Measurements from ENCODE around the gene HNRNPA0.
"Not testable (repeated sequence)": the region's sequence is repeated elsewhere in the genome, so short reads cannot be mapped to it uniquely, and the experiment has no call there.

The HNRNPA0 gene

DNA sequence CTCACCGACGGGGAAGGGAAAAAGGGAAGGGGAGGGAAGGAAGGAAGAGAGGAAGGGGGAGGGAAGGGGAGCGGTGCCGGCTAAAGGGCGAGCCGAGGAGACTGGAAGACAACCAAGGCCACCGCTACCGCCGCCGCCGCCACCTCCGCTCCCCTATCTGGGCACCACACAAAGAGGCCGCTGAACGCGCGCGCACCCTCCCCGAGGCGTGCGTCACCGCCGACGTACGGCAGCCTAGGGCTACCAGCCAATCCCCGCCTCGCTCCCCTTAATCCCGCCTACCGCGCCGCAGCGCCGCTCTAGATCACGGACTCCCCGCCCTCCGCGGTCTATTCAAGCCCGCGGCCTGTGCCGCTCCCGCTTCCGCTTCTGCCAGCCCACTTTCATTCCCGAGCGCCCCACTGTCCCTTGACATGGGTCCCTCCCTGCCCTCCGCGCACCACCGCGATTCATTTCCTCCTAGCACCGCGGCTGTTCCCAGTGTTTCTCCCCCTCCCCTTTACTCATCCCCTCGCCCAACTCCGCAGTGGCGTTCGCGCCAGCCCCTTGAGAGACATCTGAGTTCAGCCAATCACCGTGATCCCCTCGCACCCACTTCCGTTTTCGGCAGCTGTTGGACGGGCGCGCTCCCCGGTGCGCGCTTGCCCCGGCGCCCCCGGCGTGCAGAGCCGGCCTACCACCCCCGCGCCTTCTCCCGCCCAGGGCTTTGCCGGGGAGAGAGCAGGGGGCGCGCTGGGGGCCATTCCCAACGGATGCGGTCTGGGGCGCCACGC, at the start of gene HNRNPA0:
HNRNPA0 (minus strand) TSS at position 176 of the 773 bp plus-strand sequence. CDS start 297 bp downstream, outside the sequence.
- peak; percentile 91 to 92 for DNase-seq

DNA sequence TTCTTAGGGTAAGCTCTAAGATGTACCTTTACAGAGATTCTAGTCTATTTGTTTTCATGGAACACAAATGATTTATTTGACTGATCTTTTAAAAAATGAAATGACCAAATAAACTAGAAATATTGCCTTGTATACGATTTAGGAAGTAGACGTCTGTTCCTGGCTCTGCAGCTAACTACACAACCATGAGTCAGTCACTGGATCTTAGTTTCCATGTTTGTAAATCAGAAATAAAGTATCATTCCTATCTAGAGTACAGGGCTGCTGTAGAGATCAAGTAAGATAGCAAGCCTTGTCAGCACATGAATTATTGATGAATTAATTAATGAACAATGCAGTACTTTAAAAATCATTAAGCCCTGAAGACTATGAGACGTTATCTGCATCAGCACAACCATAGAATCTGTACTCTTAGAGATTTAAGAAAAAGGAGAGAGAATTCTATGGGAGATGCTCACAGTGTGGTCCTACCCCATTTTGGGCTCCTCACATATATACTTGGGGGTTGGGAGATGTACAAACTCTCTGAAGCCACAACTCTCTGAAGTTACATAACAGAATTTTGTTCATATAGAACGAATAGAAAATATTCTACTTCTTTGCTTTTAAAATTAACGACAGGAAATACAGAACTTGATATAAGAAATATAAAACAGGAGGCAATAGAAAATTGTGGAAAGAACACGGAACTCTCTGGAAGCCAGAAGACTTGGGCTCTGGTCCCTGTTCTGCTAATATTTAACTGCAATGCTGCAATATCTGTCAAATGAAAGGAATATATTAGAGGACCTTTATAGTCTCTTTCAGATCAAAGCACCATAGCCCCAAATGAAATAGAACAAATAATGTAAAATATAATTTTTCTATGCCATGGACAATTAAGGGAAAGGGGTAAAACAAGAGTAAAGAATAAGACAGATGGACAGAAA, 48.4 kb upstream of the HNRNPA0 start:
- DNase-seq: no peak

DNA sequence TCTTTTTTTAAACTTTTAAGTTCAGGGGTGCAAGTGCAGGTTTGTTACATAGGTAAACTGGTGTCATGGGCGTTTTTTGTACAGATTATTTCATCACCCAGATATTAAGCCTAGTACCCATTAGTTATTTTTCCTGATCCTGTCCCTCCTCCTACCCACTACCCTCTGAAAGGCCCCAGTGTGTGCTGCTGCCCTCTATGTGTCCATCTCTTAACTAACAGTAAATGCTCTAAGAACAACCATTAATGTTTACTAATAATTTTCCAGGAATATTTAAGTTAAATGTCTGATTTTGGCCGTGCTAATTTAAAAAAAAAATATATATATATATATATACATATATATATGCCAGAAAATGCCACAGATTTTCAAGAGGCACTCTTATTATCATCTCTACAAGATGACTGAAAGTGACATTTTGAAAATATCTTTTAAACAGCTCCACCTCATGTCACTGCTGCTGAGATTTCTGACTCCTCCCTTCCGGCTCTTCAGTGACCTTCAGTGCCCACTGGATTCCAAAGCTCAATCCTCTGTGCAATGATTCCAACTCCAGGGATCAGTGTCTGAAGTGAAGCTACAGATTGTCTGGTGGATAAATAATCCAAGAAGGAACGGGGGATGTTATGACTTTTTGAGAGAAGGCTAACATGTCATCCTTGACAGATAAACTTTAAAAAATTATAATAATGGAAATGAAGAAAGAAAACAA, 46.7 kb upstream of the HNRNPA0 start:
- DNase-seq: no peak

DNA sequence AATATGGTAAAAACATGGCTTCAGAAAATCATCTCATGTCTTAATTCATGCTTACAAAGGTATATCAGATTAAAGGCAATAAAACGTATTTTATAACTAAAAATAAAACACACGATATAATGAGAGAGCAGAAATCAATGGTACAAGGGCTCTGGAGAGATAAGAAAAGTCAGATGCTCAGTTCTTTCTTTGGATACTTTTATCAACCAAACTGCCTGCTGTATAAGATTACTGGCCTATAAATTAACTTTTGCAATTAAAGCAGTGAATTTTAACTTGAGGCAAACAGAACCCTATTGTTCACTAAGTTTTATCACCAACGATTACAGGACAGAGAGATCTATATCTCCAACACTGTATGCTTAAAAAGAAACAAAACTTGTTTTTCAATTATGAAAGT, 42.1 kb upstream of the HNRNPA0 start:
- DNase-seq: no peak

DNA sequence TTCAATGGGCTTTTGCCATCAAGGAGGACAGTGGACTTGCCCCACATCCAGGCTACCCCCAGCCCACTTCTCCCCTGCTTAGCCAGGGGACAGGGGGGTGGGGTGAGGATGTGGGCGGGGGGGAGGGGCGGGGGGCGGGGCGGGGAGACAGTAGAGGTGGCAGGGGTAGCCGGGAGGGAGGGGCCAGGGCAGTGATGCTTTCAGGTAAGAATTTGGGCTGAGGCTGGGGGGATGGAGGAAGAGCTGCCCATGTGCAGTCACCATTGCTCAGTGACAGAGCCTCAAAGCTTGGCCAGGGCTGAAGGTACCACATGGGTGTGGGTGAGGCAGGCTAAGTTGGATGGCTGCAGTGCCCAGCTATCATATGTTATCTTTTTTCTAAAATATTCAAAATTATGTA, 40.7 kb upstream of the HNRNPA0 start:
- DNase-seq: no peak

DNA sequence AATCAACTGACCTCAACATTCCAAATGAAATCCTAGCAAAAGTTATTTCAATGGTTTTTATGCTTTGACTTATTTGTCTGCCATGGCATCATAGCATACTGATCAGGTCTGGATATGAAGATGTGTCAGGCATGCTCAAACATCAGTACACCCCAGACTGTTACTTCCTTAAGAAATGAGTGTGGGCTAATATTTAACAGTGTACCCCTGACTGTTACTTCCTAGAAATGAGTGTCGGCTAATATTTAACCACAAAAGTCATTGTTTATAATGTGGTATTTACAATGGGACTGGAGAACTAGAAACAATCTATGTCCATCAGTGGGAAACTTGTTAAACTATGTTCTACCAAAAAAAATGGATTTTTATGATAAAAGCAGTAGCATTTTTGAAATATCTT, 38.1 kb upstream of the HNRNPA0 start:
- DNase-seq: no peak

DNA sequence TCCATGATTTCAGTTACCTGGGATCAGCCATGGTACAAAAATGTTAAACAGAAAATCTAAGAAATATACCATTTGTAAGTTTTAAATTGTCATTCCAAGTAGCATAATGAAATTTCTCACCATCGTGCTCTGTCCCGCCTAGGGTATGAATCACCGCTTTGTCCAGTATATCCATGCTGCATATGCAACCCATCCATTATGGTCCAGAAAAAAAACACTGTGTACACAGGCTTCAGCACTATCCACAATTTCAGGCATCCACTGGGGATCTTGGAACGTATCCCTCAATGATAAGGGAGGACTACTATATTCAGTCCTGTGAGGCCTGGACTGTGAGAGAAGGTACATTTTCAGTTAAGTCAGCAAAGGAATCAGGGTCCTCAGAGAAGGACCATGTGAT, 37.6 kb upstream of the HNRNPA0 start:
- no peak for DNase-seq

DNA sequence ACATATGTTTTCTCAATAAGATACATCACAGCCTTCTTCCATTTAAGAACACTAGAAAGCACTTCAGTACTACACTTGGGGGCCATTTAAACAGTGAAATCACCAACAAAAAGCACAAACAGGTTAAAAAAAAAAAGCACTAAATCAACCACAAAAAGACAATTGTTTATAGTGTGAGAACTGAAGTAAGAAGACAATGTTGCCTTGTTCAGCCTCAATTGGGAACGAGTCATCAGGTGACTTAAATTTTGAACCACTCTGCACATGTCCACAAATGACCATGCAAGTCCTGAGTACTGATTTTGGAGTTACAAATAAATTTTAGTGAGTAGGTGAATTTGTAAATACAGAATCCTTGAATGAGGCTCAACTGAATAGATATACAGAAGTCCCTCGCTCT, 37.2 kb upstream of the HNRNPA0 start:
- DNase-seq: no peak

DNA sequence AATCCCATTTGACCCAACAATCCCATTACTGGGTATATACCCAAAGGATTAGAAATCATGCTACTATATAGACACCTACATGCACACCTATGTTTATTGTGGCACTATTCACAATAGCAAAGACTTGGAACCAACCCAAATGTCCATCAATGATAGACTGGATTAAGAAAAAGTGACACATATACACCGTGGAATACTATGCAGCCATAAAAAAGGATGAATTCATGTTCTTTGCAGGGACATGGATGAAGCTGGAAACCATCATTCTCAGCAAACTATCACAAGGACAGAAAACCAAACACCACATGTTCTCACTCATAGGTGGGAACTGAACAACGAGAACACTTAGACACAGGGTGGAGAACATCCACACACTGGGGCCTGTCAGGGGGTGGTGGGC, 34.4 kb upstream of the HNRNPA0 start:
- DNase-seq: not testable (repeated sequence)

DNA sequence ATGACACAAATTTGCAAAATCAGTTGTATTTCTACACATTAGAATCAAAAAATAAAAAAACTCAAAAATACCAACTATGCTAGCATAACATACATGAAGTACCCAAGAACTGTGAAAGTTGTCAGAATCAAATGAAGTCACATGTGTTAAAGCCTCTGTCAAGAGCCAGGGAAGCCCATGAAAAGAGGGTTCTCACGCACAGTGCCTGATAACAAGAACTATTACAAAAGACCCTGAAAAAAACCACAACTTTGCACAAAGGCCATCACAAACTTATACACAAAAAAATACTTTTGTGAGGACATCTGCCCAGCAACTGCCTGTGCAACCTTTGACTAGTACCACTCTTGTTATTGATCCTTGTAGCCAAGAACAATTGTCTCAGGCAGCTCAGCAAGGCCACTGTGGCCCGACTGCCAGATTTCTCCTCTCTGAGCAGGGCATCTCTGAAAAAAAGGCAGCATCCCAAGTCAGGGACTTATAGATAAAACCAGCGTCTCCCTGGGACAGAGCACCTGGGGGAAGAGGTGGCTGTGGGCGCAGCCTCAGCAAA, 28.9 kb upstream of the HNRNPA0 start:
- DNase-seq: no peak

DNA sequence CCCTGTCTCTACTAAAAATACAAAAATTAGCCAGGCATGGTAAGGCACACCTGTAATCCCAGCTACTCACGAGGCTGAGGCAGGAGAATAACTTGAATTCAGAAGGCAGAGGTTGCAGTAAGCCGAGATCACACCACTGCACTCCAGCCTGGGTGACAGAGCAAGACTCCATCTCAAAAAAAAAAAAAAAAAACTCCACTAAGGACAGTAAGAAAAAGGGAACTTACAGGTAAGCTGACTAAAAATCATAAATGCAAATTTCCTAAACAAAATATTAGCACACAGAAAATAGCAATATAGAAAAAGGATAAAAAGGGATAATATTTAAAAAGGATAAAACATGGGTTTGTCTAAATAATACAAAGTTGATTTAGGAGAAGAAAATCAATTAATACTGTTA, 27.9 kb upstream of the HNRNPA0 start:
- no peak for DNase-seq

DNA sequence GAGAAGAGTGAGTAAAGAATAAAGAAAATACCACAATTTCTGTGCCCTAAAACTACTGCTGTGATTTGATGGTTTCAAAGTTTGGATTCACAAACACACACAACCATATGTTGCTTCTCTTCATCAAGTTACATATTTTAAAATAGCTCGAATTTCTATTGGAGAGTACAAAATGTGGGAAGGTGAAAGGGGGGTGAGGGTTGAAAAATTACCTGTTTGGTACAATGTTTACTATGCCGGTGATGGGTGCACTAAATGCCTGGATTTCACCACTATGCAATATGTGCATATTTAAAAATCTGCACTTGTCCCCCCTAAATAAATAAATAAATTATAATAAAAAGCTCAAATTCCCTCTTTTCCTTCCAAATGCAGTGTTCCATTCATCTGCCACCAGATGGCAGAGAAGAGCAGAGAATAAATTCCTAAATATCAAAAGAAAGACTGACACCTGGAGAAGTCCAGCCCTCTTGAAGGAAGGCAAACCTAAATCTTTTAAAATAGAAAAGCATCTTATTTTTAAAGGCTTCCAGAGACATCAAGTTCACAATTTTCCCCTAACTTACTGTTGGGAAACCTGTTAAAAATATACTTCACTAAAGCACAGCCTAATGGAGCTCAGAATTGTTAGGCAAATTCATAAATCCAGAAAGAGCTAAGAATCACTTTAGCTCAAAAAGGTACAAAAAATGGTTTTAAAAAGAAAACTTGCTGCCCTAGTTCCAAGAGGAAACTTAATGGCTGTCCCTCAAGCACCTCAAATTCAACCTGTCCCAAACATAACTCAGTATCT, 24.8 kb upstream of the HNRNPA0 start:
- no peak for DNase-seq

DNA sequence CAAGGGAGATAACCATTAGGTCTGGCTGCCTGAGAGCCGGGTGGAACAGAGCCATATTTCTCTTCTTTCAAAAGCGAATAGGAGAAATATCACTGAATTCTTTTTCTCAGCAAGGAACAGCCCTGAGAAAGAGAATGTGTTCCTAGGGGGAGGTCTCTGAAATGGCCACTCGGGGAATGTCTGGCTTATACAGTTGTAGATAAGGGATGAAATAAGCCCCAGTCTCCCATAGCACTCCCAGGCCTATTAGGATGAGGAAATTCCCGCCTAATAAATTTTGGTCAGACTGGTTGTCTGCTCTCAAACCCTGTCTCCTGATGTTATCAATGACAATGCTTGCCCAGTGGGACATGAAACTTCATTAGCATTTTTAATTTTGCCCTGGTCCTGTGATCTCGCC, 13.8 kb upstream of the HNRNPA0 start:
- not testable (repeated sequence) for DNase-seq

DNA sequence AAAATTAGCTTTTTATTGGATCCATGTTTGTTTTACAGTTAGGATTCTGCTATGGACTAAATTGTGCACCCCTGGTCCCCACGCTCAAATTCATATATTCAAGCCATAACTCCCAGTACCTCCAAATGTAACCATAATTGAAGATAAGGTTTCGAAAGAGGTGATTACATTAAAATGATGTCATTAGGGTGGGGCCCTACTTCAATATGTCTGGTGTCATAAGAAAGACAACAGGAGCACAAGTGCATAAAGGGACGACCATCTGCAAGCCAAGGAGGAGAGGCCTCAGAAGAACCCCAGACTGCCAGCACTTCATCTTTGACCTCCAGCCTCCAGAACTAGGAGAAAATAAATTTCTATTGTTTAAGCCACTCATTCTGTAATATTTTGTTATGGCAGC, 7.4 kb upstream of the HNRNPA0 start:
- no peak for DNase-seq

DNA sequence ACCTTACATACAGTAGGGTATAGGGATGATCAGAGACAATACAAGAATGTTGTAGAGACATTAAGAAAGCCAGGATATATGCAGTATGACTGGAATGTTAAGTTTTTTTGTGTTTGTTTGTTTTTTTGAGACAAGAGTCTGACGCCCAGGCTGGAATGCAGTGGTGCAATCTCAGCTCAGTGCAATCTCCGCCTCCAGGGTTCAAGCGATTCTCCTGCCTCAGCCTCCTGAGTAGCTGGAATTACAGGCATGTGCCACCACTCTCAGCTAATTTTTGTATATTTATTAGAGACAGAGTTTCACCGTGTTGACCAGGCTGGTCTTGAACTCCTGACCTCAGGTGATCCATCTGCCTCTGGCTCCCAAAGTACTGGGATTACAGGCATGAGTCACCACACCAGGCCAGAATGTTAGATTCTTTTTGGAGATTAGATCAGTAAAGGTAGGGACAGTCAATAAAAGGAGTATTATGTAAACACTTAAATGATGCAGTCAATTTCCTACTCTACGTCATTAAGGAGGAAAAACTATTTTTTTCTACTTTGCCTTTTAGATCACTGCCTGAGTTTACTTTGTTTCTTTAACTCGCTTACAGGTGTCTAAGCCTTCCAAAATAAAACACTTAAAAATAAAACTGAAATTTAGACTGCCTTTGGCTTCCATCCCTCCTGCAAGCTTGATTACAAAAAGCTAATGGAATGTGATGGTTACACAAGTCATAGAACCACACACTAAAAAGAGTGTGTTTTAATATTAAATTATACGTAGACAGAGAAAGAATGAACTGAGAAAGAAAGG, 6.8 kb upstream of the HNRNPA0 start:
- DNase-seq: no peak

DNA sequence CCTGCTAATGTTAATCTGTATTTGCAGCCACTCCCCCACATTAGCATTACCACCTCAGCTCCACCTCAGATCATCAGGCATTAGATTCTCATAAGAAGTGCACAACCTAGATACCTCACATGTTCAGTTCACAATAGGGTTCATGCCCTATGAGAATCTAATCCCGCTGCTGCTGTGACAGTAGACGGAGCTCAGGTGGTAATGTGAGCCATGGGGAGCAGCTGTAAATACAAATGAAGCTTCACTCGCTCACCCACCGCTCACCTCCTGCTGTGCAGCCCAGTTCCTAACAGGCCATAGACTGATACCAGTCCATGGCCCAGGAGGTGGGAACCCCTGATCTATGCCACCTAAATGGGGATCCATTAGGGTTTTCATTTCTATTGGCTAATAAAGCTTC, 6.1 kb upstream of the HNRNPA0 start:
- no peak for DNase-seq

DNA sequence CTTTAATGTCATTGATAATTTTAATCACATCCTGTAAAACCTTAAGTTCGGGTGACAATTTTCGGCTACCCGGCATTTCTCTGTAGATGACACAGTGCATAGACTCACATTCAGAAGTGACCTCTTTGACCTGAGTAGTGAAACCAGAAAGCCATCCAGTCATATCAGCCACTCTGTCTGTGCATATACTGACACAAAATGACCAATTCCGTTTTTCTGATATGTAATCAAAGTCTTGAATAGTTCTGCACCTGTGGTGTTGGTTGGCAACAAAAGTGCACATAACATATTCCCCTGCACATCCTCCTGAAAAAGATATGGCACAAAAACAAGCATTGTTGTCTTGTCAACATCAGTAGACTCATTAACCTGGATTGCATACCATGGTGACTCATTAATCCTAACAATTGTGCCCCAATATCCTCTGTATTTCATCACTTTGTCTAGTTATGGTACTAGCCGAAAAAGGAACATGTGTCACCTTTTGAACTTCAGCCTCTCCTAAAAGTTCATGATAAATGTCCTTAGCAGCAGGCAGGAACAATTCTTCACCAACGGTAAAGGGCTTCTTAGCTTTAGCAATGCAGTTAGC, 4.6 kb upstream of the HNRNPA0 start:
- no peak for DNase-seq

DNA sequence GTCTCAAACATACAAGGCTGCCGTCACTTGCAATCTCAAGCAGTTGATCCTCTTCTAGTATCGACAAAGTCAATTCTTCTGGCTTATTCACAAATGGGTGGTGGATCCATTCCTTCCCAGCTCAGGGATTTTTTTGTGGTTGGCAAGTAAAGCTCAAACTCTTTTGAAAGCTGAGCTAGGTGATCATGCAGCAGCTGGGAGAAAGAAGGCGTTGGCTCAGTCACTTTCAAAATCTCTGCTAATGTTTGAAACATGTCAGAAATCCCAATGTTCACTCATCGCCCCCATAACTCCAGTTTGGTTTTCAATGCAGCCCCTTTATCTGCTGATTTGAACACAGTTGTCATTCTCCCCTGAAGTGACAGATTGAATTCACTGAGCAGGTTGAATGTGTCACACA, 4.0 kb upstream of the HNRNPA0 start:
- DNase-seq: no peak

DNA sequence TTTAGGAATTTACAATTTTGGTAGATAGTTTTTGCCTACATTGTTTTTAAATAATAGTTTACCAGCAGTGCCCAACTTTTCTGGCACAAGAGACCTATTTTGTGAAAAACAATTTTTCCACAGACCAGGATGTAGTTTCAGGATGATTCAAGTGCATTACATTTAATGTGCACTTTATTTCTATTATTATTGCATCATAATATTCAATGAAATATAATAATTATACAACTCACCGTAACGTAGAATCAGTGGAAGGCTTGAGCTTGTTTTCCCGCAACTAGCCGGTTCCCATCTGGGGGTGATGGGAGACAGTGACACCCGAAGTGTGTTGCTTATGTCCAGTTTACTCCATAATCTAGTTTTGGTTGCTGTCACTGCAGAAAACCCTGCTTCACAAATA, 3.5 kb upstream of the HNRNPA0 start:
- DNase-seq: no peak

DNA sequence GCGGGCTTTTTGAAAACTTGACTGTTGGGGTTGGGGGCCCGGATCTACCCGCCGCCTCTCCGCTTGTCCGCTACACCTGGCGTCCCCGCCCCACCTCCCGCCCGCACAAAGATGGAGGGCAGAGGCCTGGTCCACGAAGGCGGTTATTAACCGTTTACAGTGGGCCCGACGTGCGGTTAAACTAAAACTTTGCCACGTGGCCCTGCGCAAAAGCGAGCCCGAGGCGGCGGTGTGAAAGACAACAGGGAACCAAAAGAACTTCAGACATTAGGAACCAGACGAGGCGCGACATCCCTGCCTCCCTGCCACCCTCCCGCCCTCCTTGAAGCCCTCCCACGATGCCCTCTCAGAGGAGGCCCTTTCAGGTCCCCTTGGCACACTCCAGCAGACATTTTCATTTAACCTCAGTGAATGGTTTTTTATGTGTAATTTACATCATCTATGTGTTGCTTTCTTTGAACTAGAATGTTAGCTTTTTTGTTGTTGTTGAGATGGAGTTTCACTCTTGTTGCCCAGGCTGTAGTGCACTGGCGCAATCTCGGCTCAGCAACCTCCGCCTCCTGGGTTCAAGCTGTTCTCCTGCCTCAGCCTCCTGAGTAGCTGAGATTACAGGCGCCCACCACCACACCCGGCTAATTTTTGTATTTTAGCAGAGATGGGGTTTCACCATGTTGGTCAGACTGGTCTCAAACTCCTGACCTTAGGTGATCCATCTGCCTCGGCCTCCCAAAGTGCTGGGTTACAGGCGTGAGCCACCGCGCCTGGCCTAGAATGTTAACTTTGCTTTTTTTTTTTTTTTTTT, 999 bp upstream of the HNRNPA0 start:
- DNase-seq: no peak

Data from stimulated activated CD4-positive, alpha-beta T cell treated with anti-CD3 and anti-CD28 coated beads, Interleukin-2, amount 100 ng/mL, for 48 hours (primary cell).